Stimulated activated CD4-positive, alpha-beta T cell treated with anti-CD3 and anti-CD28 coated beads, Interleukin-1b, Interleukin-23, amount 100 ng/mL, for 1 hour (primary cell): Measurements from ENCODE around the gene TLE5.

ENCODE experiments used
- DNase-seq, 2 donors: peaks; one replicate each; pipeline ENCODE4 v3.0.0-alpha.2; 2020; ENCODE audit warnings: low read depth in 2 of 2

Gene TLE5, protein sequence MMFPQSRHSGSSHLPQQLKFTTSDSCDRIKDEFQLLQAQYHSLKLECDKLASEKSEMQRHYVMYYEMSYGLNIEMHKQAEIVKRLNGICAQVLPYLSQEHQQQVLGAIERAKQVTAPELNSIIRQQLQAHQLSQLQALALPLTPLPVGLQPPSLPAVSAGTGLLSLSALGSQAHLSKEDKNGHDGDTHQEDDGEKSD

DNA sequence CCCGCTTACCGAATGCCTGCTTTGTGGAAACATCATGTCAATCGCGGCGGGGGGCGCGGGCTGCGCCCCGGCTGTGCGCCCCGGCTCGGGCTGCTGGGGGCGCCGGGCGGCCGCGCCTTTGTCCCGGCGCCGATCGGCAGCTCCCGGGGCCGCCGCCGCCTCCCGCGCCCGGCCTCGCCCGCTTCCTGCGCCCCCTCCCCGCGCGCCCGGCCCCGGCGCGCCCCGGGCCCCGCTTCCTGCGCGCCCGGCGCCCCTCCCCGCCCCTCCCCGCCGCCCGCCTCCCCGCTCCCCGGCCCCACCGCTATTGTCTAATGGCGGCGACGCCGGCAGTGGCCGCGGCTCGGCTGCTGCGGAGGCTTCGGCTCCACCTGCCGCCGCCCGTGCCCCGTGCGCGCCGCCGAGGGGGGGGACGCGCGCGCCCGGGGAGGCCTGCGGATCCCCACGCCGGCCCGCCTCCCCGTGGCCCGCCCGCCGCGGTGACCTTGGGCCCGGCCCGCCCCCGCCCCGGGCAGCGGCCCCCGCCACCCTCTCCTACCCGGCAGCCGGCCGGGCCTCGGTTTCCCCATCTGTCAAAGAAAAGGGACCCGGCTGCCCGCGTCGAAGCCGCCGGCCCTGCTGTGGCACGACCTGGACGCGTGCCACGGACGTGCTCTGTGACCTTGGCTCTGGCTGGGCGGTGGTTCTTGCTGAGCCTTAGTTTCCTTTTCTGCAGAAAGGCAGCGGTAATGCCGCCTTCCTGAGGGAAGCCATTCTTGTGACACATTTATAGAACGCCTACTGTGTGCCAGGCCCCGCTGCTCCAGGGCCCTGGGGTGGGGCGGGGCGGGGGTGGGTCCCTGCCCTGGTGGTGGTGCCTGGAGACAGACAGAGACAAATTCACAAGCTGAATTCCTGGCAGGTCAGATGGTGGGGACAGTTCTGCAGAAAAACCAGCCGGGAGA lies at the start of gene TLE5:
Gene TLE5, minus strand, starts transcription at position 331 of the 941 bp plus-strand sequence. Its CDS starts 295 bp downstream, at position 36.
- peak; percentile 39 to 56 for DNase-seq

DNA sequence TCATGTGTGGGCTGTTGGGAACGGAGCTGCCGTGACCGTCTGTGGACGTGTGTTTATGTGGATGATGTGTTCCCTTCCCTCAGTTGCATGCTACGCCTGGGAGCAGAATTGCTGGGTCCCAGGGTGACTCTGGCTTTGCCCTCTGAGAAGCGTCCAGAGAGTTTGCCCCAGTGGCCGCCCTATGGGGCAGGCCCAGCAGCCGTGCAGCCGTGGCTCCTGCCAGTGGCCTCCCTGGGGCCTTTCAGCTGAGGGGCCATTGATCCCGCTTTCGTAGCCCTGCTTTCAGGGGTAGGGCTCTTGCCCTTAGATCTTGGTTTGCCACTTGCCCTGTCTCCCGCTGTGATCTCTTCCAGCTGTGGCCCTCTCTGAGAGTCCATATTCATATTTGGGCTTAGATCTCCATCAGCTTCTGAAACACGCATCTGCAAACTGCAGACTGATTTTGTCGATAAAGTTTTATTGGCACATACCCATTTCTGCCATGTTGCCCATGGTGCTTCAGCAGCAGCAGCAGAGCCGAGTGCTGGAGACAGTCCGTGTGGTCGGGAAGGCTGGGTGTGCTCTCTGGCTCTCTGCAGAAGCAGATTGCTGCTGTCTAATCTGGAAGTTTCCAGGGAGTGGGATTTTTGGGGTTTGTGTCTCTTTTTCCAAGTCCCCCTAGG lies 49.4 kb upstream of the TLE5 start:
- no peak for DNase-seq

DNA sequence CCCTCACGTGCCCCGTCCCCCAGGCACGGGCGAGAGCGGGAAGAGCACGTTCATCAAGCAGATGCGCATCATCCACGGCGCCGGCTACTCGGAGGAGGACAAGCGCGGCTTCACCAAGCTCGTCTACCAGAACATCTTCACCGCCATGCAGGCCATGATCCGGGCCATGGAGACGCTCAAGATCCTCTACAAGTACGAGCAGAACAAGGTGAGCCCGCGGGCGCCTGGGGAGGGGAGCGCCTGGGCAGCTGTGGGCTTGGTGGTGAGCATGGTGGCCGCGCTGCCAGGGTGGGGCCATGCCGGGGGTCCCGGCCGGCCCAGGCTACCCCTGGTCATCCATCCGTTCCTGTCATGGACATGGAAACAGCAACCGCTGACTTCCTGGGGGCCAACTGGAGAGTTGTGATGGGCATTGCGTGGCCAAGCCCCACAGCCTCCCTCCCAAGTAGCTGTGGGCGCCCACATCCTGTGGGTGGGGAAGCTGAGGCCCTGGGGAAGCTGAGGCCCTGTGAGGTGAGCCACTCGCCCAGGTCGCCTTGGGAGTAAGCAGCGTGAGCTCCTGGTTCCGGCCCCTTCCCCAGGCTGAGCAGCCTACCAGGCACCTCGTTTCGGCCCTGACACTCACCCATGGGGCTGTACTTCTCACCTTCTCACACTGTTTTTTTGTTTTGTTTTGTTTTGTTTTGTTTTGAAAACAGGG lies 48.0 kb upstream of the TLE5 start:
- no peak for DNase-seq

DNA sequence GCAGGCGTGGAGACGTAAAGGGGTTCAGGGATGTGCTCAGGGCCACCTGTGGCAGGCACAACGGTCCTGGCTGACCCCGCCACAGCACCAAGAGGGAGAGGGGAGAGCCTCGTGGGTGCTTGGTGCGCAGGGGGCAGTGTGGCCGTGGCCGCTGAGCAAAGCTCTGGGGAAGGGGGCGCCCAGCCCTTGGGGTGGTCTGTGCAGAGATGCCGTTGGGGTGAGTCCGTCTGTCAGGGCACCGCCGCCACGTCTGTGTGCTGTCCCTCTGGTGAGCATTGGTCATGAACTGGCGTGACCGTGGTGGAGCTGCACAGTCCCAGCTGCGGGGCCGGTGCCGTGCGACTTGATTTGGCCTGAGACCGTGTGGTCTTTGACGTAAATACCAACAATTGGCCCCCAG lies 47.2 kb upstream of the TLE5 start:
- DNase-seq = no peak

DNA sequence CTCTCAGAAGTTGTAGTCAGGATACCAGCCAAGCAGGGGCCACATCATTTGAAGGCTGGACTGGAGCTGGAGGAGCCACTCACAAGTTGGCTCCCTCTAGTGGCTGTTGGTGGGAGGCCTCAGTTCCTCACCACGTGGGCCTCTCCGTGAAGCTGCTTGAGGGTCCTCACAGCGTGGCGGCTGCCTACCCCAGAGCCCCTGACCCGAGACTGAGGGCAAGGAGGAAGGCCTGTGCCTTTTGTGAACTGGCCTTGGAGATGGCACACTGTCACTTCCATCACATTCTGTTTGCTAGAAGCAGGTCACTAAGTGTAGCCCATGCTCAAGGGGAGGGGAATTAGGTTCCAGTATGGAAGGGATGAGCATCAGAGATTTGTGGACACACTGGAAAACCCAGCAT lies 46.5 kb upstream of the TLE5 start:
- peak; percentile 53 to 56 for DNase-seq

DNA sequence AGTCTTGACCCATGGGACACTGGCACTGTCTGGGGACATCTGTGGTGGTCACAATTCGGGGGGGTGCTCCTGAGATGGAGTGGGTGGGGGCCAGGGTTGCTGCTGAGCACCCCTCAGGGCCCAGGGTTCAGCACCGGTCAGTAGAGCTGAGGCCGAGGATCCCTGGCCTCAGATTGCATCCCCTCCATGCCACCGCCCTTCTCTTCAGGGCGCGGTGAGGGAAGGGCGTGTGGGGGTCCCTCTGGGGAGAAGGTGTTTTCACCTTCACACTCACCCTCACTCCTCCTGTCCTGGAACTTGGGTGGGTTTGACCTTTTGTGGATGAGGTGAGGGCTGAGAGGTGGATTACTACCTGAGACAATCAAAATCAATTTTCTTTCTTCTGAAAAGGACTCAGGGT lies 45.4 kb upstream of the TLE5 start:
- DNase-seq = no peak

DNA sequence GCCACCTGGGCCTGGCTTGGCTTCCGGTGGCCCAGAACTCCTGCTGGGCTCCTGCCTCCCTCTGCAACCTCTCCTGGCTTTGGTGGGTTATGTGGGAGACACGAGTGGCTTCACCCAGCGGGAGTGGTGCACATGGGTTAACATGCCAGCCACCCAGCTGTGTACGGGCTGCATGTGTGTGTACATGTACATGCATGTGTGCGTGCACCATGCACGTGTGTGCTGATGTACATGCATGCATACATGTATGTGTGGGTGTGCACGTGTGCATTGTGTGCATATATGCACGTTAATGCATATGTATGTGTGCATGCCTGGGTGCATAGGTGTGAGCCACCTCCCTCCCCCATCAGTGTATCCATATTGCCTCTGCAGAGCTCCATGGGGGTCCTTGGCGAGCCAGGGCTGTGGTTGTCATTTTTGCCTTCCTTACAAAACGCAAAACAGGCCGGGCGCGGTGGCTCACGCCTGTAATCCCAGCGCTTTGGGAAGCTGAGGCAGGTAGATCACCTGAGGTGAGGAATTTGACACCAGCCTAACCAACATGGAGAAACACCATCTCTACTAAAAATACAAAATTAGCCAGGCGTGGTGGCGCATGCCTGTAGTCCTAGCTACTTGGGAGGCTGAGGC lies 44.3 kb upstream of the TLE5 start:
- no peak for DNase-seq

DNA sequence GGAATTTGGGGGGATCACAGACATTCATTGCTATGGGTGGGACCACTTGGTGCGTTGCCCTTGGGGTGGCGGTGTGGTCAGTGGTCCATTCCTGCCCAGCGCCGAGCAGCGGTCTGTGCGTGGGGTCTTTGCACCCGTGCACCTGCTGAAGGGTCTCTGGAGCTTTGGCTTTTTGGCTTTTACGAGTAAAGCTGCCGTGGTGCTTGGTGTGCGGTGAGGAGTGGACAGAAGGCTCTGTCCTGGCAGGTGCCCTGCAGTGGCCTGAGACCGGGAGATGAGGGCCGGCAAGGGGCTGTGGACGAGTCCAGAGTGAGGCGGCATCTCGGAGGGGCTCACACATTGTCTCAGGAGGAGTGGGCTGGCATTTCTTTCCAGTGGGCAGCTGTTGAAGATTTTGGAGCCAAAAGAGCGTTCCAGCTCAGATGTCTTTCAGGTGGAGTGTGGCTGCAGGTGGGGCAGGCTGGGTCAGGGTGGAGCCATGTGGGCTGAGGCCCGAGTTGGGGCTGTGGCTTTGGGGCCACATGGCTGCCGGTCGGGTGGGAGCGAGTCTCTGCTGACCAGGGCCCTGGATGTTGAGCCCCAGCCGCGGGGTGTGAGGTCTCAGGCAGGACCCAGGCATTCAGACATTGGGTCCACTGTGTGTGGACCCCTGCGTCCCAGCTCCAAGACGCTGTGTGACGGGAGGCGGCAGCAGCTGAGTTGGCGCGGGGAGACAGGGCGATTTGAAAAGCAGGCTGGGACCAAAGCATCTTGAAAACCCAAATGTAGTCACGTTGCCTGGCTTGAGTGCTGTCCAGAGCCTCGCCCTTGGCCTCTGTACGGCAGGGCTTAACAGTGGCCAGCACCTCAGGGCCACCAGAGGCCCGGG lies 43.6 kb upstream of the TLE5 start:
- no peak for DNase-seq

DNA sequence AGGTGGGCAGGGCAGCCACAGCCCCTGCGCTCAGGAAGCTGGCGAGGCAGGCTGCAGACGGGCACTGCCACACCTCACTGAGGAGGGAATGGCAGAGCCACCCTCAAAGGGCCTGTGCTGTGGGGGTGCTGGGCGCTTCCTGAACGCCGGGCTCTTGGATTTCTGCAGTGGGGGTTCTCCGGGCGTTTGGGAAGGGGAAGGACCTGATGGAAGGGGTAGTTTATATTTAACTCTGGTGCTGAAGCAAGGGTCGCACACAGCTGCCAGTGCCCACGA lies 42.4 kb upstream of the TLE5 start:
- DNase-seq = no peak

DNA sequence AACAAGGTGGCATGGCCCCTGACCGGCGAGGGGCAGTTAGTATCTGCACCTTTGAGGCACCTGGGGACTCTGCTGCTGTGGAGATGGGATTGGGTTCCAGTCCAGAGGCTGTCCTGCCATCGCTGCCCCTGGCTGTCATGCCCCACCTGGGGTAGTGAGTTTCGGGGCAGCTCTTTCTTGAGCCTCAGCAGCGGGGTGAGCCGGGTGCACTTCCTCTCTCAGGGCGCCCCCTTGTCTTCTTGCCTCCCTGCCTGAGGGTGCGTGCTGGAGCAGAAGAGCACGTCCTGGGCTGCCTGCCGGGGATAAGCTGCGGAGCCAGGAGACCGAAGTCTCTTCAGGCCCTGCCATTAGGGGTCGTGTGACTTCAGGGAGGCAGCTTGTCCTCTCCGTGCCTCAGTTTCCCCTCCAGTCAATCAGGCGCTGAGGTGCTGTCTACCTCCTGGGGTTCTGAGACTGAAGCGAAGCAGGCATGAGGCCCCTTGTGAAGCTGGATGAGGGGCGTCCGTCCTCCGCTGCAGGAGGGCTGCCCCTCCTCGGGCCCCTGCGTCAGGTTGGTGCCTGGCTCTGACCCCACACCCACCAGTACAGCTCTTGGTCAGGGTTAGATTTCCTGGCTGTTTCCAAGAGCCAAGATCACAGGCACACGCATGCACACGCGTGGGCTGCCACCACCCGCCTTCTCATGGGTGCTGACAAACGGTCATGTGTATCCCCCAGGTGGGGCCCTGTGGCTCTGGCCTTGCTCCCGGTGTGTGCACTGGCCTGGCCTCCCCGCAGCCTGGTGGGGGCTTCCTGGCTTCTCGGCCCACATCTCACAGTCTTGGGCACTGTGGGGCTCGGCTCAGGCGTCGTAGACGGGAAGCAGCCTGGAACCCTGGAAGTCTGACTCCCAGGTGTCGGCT lies 40.2 kb upstream of the TLE5 start:
- DNase-seq = no peak

DNA sequence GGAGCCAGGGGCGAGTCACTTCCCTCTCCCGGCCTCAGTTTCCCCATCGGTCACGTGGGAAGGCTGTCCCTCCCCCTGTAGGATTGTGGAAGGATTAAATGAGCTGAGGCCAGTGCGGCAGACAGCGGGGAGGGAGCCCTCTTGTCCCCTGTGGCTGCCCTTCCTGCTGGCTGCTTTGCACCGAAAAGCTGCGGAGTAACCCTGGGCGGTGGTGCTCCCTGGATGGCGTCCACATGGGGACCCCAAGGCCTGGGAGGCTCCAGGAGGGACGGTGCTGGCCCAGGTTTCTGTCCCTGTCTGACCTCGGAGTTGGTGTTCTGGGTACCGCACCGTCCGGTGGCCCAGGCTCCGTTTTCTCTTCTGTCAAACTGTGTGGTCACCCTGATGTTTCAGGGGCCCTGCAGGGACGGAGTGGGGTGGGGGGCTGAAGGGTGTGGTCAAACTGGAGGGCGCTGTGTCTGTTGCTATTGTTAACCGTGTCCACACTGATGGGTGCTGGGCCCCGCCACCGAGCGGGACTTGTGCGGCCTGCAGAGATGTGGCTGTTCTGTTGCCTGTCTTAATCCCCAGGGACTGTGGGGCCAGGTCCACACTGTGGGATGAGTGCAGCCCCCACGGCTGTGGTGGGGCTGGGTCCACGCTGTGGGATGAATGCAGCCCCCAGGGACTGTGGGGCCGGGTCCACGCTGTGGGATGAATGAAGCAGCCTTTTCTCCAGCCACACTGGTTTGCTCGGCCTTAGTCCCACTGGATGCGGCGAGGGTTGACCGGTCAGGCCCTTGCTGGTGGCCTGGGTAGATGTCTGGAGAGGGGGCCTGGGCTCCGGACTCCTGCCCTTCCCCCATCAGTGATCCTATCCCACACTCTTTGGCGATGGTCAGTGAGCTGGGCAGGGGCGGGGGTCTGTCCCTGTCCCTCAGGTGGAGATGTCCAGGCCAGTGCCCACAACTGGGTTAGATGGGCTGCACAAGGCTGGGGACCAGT lies 38.7 kb upstream of the TLE5 start:
- no peak for DNase-seq

DNA sequence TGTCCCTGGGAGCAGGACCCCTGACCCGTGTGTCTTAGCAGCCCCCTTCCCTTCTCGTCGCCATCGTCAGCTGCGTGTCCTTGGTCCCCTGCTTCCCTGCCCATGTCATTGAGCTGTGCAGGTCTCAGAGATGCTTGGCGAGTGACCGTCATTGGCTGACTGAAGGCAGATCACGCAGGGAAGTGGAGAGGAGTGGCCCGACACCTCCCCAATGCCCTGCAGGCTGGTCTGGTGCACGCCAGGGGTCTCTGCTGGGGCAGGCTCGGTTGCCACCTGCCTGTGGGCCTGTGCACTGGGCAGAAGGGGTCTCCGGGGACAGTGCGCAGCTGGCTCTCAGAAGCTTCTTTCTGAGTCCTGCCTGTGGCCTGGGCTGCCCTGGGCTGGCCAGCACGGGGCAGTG lies 38.0 kb upstream of the TLE5 start:
- no peak for DNase-seq

DNA sequence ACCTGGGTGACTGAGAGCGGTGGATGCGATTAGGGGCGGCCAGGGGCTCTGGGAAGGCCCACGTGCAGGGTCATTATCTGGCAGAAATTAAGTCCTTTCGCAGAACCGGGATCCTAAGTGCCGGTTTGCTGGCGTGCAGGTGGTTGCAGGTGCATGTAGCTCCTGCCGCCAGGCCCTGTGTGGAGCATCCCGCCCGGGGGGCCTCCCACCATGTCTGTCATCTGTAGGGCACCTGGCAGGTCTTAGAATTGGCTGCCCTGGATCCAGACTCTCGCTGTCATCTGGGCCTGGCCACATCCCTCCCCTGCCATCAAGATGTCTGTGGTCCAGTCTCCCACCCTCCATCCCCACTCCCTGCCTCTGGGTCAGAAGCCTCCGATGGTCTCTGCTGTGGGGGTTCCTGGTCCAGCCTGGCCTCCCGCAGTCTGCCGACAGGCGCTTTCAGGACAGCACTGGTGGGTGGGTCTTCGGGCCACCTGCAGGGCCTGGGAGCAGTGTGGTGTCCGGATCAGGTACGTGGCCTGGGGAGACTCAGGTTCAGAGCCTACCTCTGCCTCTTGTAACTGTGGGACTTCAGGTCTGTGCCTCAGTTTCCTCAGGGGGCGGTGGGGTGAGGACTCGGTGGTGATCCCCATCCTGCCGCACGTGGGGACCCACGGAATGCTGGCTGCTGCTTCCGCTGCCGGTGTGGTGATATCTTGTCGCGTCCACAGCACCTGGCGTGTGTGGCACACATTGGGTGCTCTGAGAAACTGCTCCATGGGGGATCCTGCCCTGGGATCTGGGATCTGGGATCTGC lies 37.3 kb upstream of the TLE5 start:
- DNase-seq = no peak

DNA sequence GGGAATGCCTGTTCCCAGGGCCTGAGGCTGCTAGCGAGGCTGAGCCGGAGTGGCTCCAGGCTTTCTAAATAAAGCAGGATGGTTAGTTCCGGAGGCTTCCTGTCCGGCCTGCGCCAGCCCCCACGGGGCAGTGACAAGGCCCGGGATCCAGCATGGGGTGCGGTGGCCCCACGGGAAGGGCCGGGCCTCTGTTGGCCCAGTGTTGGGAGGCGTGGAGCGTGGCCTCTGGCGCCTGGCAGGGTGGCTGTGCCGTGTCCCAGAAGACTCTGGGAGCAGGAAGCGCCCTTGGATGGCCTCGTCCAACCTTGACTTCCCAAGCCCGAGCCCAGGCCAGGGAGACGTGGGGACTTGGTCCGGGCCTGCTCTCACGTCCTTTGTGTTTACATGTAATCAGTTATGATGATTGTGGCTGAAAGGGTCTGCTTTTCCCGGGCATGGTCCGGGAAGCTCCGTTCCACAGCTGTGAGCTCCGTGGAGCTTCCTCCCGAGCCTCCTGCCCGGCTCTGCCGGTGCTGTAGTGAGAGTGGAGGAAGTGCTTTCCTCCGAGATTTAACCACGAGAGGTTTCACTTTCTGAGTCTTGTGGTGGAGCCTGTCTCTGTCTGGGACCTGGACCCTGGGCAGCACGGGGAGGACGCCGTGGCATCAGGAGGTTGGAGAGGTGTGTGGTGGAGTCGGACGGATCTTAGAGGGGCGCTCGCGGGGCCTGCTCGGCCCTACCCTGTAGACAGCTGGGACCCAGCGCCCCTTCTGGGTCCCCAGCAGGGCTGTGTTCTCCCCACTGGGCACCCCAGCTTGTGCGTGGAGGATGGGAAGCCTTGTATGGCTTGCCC lies 36.4 kb upstream of the TLE5 start:
- DNase-seq = no peak

DNA sequence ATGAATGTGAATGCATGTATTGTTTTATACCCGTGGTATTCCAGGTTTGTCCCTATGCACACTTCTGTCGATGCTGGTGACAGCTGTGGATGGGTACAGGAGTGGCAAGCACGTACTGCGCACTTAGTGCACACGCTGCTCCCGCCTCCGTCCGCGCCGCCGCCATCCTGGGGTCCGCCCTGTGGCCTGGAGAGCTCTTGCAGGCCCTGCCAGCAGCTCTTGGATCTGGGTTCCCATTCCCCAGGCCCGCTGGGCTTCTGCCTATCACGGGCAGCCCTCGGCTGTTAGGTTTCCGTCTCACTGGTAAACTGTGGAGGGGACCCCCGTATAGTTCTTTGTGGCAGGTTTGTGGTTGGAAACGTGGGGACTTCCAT lies 35.8 kb upstream of the TLE5 start:
- no peak for DNase-seq

DNA sequence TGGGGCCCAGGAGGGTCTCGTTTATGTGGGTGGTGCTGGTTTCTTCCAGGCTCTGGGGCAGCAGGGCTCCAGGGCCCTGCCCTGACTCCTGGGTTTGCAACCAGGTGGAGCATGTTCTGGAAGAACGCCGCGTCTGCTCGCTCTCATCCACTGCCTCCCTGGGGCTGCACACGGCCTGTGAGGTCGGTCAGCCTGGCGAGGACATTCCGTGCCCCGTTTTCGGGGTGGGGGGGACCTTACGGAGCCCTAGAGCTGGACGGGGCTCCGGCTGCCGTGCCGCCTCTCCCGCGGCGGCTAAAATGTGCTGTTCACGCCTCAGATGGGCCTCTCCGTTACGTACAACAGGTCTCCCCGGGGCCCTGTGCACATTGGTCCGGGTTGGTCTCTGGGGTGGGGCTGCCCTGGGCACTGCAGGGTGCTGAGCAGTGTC lies 35.2 kb upstream of the TLE5 start:
- DNase-seq = no peak

DNA sequence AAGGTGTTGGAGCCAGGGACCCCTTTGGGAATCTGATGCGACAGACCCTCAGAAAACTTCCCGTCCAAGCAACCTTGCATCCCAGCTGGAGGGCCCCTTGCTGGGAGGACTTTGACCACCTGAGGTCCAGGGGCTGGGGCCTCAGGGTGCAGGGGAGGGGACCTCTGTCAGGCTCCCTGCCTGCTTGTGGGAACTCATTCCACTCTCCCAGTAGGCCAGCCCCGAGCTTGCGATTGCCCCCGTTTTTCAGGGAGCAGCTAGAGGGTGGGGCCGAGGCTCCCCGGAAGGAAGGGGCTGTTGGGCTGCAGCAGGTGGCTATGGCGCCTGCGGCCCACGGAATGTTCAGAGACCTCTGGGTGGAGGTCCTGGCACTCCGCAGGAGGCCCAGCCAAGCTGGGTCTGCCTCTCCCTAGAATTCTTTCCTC lies 34.6 kb upstream of the TLE5 start:
- no peak for DNase-seq
